ENCODE measurements around the gene CLNK. TPM values are rescaled to one million over a fixed set of nuclear protein-coding genes. Genes with fewer than 3 reads are reported as not detected.
A peak's percentile ranks its signal among the peaks of the same experiment; 100 is the strongest.

Gene CLNK
- total and polyA plus RNA-seq, 5 donors, result not detected

GRCh38 chr4:10534820-10535219 lies 149.7 kb downstream of the CLNK start:
- no peak for ATAC-seq
- H3K27me3 ChIP-seq (ENCODE audit: control insufficient read depth, insufficient read depth), result no peaks in the 10 kb centered on the region
- no peak overlapping the region for H3K4me3 ChIP-seq (ENCODE audit: low read length)
- DNase-seq, result no peak
- H3K9me3 ChIP-seq (ENCODE audit: control insufficient read depth, low read length), result no peaks in the 10 kb centered on the region
- no peaks in the 10 kb centered on the region for H3K4me1 ChIP-seq (ENCODE audit: control insufficient read depth, insufficient read depth, low read length)
- intact Hi-C loops (cut with DNase I), result no loop called here
- 82% methylated on average over 6 of the region's 6 CpGs for WGBS
- no peak overlapping the region for H3K27ac ChIP-seq (ENCODE audit: low read length)

GRCh38 chr4:10532155-10532554 lies 152.4 kb downstream of the CLNK start:
- 39% methylated on average over 2 of the region's 2 CpGs for WGBS
- H3K27me3 ChIP-seq (ENCODE audit: control insufficient read depth, insufficient read depth), result no peaks in the 10 kb centered on the region
- H3K27ac ChIP-seq (ENCODE audit: low read length), result no peak overlapping the region
- intact Hi-C loops (cut with DNase I), result no loop called here
- H3K9me3 ChIP-seq (ENCODE audit: control insufficient read depth, low read length), result no peaks in the 10 kb centered on the region
- no peak for ATAC-seq
- H3K4me1 ChIP-seq (ENCODE audit: control insufficient read depth, insufficient read depth, low read length), result peaks cover 2% of the 10 kb centered on the region
- H3K4me3 ChIP-seq (ENCODE audit: low read length), result no peak overlapping the region
- DNase-seq, result no peak

- intact Hi-C loops (cut with DNase I), result no loop called here
- H3K27ac ChIP-seq (ENCODE audit: low read length), result peak overlapping the region; percentile 25
- peak in 1 of 3 donors; percentile 61 for DNase-seq
- no peaks in the 10 kb centered on the region for H3K9me3 ChIP-seq (ENCODE audit: control insufficient read depth, low read length)
- peaks cover 2% of the 10 kb centered on the region for H3K4me1 ChIP-seq (ENCODE audit: control insufficient read depth, insufficient read depth, low read length)
- ATAC-seq, result peak; percentile 86 to 88
- H3K4me3 ChIP-seq (ENCODE audit: low read length), result no peak overlapping the region
- WGBS, result 42% methylated on average over 11 of the region's 11 CpGs
- no peaks in the 10 kb centered on the region for H3K27me3 ChIP-seq (ENCODE audit: control insufficient read depth, insufficient read depth)
These were observed 154.3 kb downstream of the CLNK start for GRCh38 chr4:10530137-10530786.

- Histone ChIP-seq H3K4me3 (ENCODE audit: low read length) (no peak overlapping the region), H3K4me1 (ENCODE audit: control insufficient read depth, insufficient read depth, low read length) (peaks cover 2% of the 10 kb centered on the region), H3K27me3 (ENCODE audit: control insufficient read depth, insufficient read depth) (no peaks in the 10 kb centered on the region), H3K9me3 (ENCODE audit: control insufficient read depth, low read length) (no peaks in the 10 kb centered on the region), H3K27ac (ENCODE audit: low read length) (peak overlapping the region; percentile 57)
- DNase-seq (no peak), ATAC-seq (peak; percentile 79 to 90)
- intact Hi-C loops (cut with DNase I), result no loop called here
- WGBS, result 41% methylated on average over 2 of the region's 2 CpGs
These were observed 155.1 kb downstream of the CLNK start for GRCh38 chr4:10529291-10530136.

- intact Hi-C loops (cut with DNase I), result no loop called here
- H3K9me3 ChIP-seq (ENCODE audit: control insufficient read depth, low read length), result no peaks in the 10 kb centered on the region
- ATAC-seq (no peak), DNase-seq (no peak)
- peaks cover 2% of the 10 kb centered on the region for H3K4me1 ChIP-seq (ENCODE audit: control insufficient read depth, insufficient read depth, low read length)
- no peak overlapping the region for H3K27ac ChIP-seq (ENCODE audit: low read length)
- no peaks in the 10 kb centered on the region for H3K27me3 ChIP-seq (ENCODE audit: control insufficient read depth, insufficient read depth)
- no peak overlapping the region for H3K4me3 ChIP-seq (ENCODE audit: low read length)
- WGBS, result 83% methylated on average over 3 of the region's 3 CpGs
These were observed 157.1 kb downstream of the CLNK start for GRCh38 chr4:10527438-10527837.

GRCh38 chr4:10526429-10527222 lies 157.9 kb downstream of the CLNK start:
- peaks cover 2% of the 10 kb centered on the region for H3K4me1 ChIP-seq (ENCODE audit: control insufficient read depth, insufficient read depth, low read length)
- H3K9me3 ChIP-seq (ENCODE audit: control insufficient read depth, low read length), result no peaks in the 10 kb centered on the region
- WGBS, result 82% methylated on average over 12 of the region's 12 CpGs
- no peak for DNase-seq
- no peaks in the 10 kb centered on the region for H3K27me3 ChIP-seq (ENCODE audit: control insufficient read depth, insufficient read depth)
- intact Hi-C loops (cut with DNase I), result no loop called here
- H3K4me3 ChIP-seq (ENCODE audit: low read length), result no peak overlapping the region
- ATAC-seq, result no peak
- H3K27ac ChIP-seq (ENCODE audit: low read length), result no peak overlapping the region

GRCh38 chr4:10524196-10524833 lies 160.3 kb downstream of the CLNK start:
- DNase-seq (no peak), ATAC-seq (no peak)
- H3K4me3 ChIP-seq (ENCODE audit: low read length), result no peak overlapping the region
- H3K27me3 ChIP-seq (ENCODE audit: control insufficient read depth, insufficient read depth), result no peaks in the 10 kb centered on the region
- no peaks in the 10 kb centered on the region for H3K9me3 ChIP-seq (ENCODE audit: control insufficient read depth, low read length)
- 85% methylated on average over 5 of the region's 5 CpGs for WGBS
- intact Hi-C loops (cut with DNase I), result no loop called here
- no peaks in the 10 kb centered on the region for H3K4me1 ChIP-seq (ENCODE audit: control insufficient read depth, insufficient read depth, low read length)
- no peak overlapping the region for H3K27ac ChIP-seq (ENCODE audit: low read length)

GRCh38 chr4:10521424-10521823 lies 163.1 kb downstream of the CLNK start:
- Histone ChIP-seq H3K9me3 (ENCODE audit: control insufficient read depth, low read length) (no peaks in the 10 kb centered on the region), H3K27ac (ENCODE audit: low read length) (no peak overlapping the region), H3K4me3 (ENCODE audit: low read length) (no peak overlapping the region), H3K4me1 (ENCODE audit: control insufficient read depth, insufficient read depth, low read length) (no peaks in the 10 kb centered on the region), H3K27me3 (ENCODE audit: control insufficient read depth, insufficient read depth) (no peaks in the 10 kb centered on the region)
- intact Hi-C loops (cut with DNase I), result no loop called here
- 81% methylated on average over 3 of the region's 3 CpGs for WGBS
- DNase-seq (no peak), ATAC-seq (no peak)

- no peaks in the 10 kb centered on the region for H3K4me1 ChIP-seq (ENCODE audit: control insufficient read depth, insufficient read depth, low read length)
- intact Hi-C loops (cut with DNase I), result no loop called here
- WGBS, result 77% methylated on average over 3 of the region's 3 CpGs
- no peak overlapping the region for H3K27ac ChIP-seq (ENCODE audit: low read length)
- no peaks in the 10 kb centered on the region for H3K27me3 ChIP-seq (ENCODE audit: control insufficient read depth, insufficient read depth)
- DNase-seq (no peak), ATAC-seq (no peak)
- H3K4me3 ChIP-seq (ENCODE audit: low read length), result no peak overlapping the region
- H3K9me3 ChIP-seq (ENCODE audit: control insufficient read depth, low read length), result no peaks in the 10 kb centered on the region
These were observed 174.8 kb downstream of the CLNK start for GRCh38 chr4:10509733-10510132.

- H3K4me3 ChIP-seq (ENCODE audit: low read length), result no peak overlapping the region
- no peaks in the 10 kb centered on the region for H3K4me1 ChIP-seq (ENCODE audit: control insufficient read depth, insufficient read depth, low read length)
- DNase-seq (no peak), ATAC-seq (no peak)
- intact Hi-C loops (cut with DNase I), result no loop called here
- no peaks in the 10 kb centered on the region for H3K9me3 ChIP-seq (ENCODE audit: control insufficient read depth, low read length)
- 88% methylated on average over 4 of the region's 4 CpGs for WGBS
- H3K27ac ChIP-seq (ENCODE audit: low read length), result no peak overlapping the region
- H3K27me3 ChIP-seq (ENCODE audit: control insufficient read depth, insufficient read depth), result no peaks in the 10 kb centered on the region
These were observed 178.5 kb downstream of the CLNK start for GRCh38 chr4:10506077-10506476.
